ENCODE measurements around the gene CFAP97D1.

DNA sequence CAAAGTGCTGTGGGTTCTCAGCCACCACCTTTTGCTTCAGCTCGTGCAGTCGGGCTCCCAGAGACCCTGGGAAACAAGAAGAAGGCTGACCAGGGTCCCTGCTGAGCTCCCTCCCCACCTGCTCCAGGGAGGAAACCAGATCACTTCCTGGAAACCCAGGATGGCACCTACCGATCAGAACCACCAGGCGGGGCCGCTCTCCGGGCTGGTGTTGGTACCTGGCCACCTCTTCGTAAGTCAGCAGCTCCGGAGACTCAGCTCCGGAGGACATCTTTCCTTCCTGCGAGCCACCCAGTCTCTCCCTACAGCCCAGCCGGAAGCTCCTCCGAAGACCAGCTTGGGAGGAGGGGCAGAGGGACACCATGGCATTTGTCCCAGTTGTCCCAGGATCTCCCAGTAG is 33.8 kb downstream of the CFAP97D1 start:
- TF ChIP-seq, protein P1, sequence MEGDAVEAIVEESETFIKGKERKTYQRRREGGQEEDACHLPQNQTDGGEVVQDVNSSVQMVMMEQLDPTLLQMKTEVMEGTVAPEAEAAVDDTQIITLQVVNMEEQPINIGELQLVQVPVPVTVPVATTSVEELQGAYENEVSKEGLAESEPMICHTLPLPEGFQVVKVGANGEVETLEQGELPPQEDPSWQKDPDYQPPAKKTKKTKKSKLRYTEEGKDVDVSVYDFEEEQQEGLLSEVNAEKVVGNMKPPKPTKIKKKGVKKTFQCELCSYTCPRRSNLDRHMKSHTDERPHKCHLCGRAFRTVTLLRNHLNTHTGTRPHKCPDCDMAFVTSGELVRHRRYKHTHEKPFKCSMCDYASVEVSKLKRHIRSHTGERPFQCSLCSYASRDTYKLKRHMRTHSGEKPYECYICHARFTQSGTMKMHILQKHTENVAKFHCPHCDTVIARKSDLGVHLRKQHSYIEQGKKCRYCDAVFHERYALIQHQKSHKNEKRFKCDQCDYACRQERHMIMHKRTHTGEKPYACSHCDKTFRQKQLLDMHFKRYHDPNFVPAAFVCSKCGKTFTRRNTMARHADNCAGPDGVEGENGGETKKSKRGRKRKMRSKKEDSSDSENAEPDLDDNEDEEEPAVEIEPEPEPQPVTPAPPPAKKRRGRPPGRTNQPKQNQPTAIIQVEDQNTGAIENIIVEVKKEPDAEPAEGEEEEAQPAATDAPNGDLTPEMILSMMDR (IDR thresholded peaks at IDR 0.05): no peak
- no peak for TF ChIP-seq POLR2A (IDR thresholded peaks at IDR 0.05)
- no peak for TF ChIP-seq EP300 (IDR thresholded peaks at IDR 0.05)
